ENCODE measurements around the gene APOLD1.

APOLD1 gene

GRCh38 chr12:12811343-12811742 lies 25.9 kb downstream of the APOLD1 start:
- no peak overlapping the region for H3K4me3 ChIP-seq (ENCODE audit: low read depth, low read length)
- in situ Hi-C loops (cut with HindIII; ENCODE audit: low sequenced_read_pairs): no loop called here
- DNase-seq (ENCODE audit: low read depth): no peak
- TF ChIP-seq CTCF (IDR thresholded peaks at IDR 0.05; ENCODE audit: low read depth, low read length, missing control alignments): no peak

- no peak overlapping the region for H3K4me3 ChIP-seq (ENCODE audit: low read depth, low read length)
- in situ Hi-C loops (cut with HindIII; ENCODE audit: low sequenced_read_pairs): no loop called here
- DNase-seq (ENCODE audit: low read depth): no peak
- no peak for TF ChIP-seq CTCF (IDR thresholded peaks at IDR 0.05; ENCODE audit: low read depth, low read length, missing control alignments)
Observed at GRCh38 chr12:12812174-12812573, 26.7 kb downstream of the APOLD1 start.

GRCh38 chr12:12812618-12813119 lies 27.2 kb downstream of the APOLD1 start:
- no peak for TF ChIP-seq CTCF (IDR thresholded peaks at IDR 0.05; ENCODE audit: low read depth, low read length, missing control alignments)
- H3K4me3 ChIP-seq (ENCODE audit: low read depth, low read length): no peak overlapping the region
- in situ Hi-C loops (cut with HindIII; ENCODE audit: low sequenced_read_pairs): no loop called here

GRCh38 chr12:12813120-12814101 lies 28.0 kb downstream of the APOLD1 start, which contains the start of gene DDX47:
Gene DDX47 (plus strand): TSS chr12:12813346. CDS start chr12:12813368, 22 bp downstream.
- TF ChIP-seq CTCF (IDR thresholded peaks at IDR 0.05; ENCODE audit: low read depth, low read length, missing control alignments): peak; percentile 95
- peak within 1 kb of the TSS; percentile 90 for H3K4me3 ChIP-seq (ENCODE audit: low read depth, low read length)
- in situ Hi-C loops (cut with HindIII; ENCODE audit: low sequenced_read_pairs): no loop called here
- DNase-seq (ENCODE audit: low read depth): peak; percentile 82

More at GRCh38 chr12:12812618-12813119, 27.2 kb downstream of the APOLD1 start:
- DNase-seq (ENCODE audit: low read depth): no peak

- no peak for DNase-seq (ENCODE audit: low read depth)
- in situ Hi-C loops (cut with HindIII; ENCODE audit: low sequenced_read_pairs): loop anchor here (5.0 kb wide), 1 partner anchor 80 kb away; no protein-coding TSS in a partner anchor
- TF ChIP-seq CTCF (IDR thresholded peaks at IDR 0.05; ENCODE audit: low read depth, low read length, missing control alignments): no peak
- H3K4me3 ChIP-seq (ENCODE audit: low read depth, low read length): no peak overlapping the region
Observed at GRCh38 chr12:12817616-12818015, 32.2 kb downstream of the APOLD1 start.

GRCh38 chr12:12818701-12819100 lies 33.2 kb downstream of the APOLD1 start:
- in situ Hi-C loops (cut with HindIII; ENCODE audit: low sequenced_read_pairs): loop anchor here (5.0 kb wide), 1 partner anchor 79 kb away; no protein-coding TSS in a partner anchor
- H3K4me3 ChIP-seq (ENCODE audit: low read depth, low read length): no peak overlapping the region
- DNase-seq (ENCODE audit: low read depth): no peak
- TF ChIP-seq CTCF (IDR thresholded peaks at IDR 0.05; ENCODE audit: low read depth, low read length, missing control alignments): no peak
